Measurements from ENCODE around the gene RAB3C. TPM values are rescaled to one million over a fixed set of nuclear protein-coding genes. Genes with fewer than 3 reads are reported as not detected.

Gene RAB3C
- total RNA-seq, 3 donors from 2014 or later: 2.9 to 4.8 (median 3.1) TPM

- H3K9me3 ChIP-seq: no peaks in the 10 kb centered on the region
- H3K4me1 ChIP-seq (ENCODE audit: low read depth): no peaks in the 10 kb centered on the region
- no peak for DNase-seq
- no peaks in the 10 kb centered on the region for H3K36me3 ChIP-seq (ENCODE audit: low read depth)
- no peak overlapping the region for H3K4me3 ChIP-seq
- intact Hi-C loops (cut with DNase I, micrococcal nuclease): no loop called here
- ATAC-seq: no peak
- no peak for TF ChIP-seq CTCF (IDR thresholded peaks at IDR 0.05)
Observed at GRCh38 chr5:58763390-58763789, 180.5 kb downstream of the RAB3C start.

GRCh38 chr5:58764199-58764598, 181.3 kb downstream of the RAB3C start:
- no peaks in the 10 kb centered on the region for H3K36me3 ChIP-seq (ENCODE audit: low read depth)
- H3K4me3 ChIP-seq: no peak overlapping the region
- intact Hi-C loops (cut with DNase I, micrococcal nuclease): no loop called here
- no peak for TF ChIP-seq CTCF (IDR thresholded peaks at IDR 0.05)
- DNase-seq (no peak), ATAC-seq (no peak)
- H3K4me1 ChIP-seq (ENCODE audit: low read depth): no peaks in the 10 kb centered on the region
- no peaks in the 10 kb centered on the region for H3K9me3 ChIP-seq

DNA sequence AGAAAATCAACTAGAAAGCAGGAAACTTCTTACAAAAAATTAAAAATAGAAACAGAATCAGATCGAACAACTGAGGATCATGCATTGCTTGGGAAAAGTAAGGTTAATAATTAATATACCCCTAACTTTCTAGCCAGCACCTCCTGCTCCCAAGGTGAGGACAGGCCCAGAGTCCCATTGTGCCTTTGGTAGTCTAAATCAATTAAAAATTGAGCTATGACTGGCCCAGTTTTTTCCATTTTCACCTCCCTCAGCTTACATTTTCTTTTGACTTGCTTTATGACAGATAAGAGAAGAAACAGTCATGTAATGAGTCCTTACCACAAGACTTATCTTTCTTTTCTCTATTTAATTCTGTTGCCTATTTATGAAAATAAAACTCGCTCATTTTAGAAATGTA, 182.2 kb downstream of the RAB3C start:
- no peak for DNase-seq
- H3K9me3 ChIP-seq: no peaks in the 10 kb centered on the region
- H3K4me3 ChIP-seq: no peak overlapping the region
- H3K36me3 ChIP-seq (ENCODE audit: low read depth): no peaks in the 10 kb centered on the region
- H3K4me1 ChIP-seq (ENCODE audit: low read depth): no peaks in the 10 kb centered on the region
- no peak for ATAC-seq
- intact Hi-C loops (cut with DNase I, micrococcal nuclease): no loop called here
- TF ChIP-seq CTCF (IDR thresholded peaks at IDR 0.05): no peak

- no peak for TF ChIP-seq CTCF (IDR thresholded peaks at IDR 0.05)
- intact Hi-C loops (cut with DNase I, micrococcal nuclease): no loop called here
- DNase-seq: no peak
- ATAC-seq: no peak
- Histone ChIP-seq H3K36me3 (ENCODE audit: low read depth) (no peaks in the 10 kb centered on the region), H3K9me3 (no peaks in the 10 kb centered on the region), H3K4me1 (ENCODE audit: low read depth) (no peaks in the 10 kb centered on the region), H3K4me3 (no peak overlapping the region)
Observed at GRCh38 chr5:58767104-58767503, 184.2 kb downstream of the RAB3C start.

GRCh38 chr5:58770136-58770535, 187.3 kb downstream of the RAB3C start:
- H3K36me3 ChIP-seq (ENCODE audit: low read depth): no peaks in the 10 kb centered on the region
- no peaks in the 10 kb centered on the region for H3K4me1 ChIP-seq (ENCODE audit: low read depth)
- intact Hi-C loops (cut with DNase I, micrococcal nuclease): no loop called here
- no peak overlapping the region for H3K4me3 ChIP-seq
- DNase-seq (no peak), ATAC-seq (no peak)
- no peaks in the 10 kb centered on the region for H3K9me3 ChIP-seq
- TF ChIP-seq CTCF (IDR thresholded peaks at IDR 0.05): no peak

DNA sequence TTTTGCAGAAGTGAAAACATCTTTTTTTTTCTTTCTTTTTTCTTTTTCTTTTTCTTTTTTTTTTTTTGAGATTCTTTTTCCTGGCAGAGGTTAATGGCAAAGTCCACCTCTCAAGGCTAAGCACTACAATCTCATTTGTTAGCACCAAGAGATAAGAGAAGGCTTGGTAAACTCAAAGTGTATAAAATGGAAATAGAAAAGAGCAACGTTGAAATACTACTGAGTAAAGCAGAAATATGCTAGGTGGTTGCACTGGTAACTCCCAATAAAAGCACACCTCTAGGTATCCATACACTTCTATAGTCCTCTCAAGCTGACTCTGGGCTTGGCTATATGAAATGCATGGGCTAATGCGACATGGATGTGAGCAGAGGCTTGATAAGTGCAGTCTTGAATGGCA, 188.9 kb downstream of the RAB3C start:
- H3K36me3 ChIP-seq (ENCODE audit: low read depth): no peaks in the 10 kb centered on the region
- no peaks in the 10 kb centered on the region for H3K9me3 ChIP-seq
- no peaks in the 10 kb centered on the region for H3K4me1 ChIP-seq (ENCODE audit: low read depth)
- H3K4me3 ChIP-seq: no peak overlapping the region
- TF ChIP-seq CTCF (IDR thresholded peaks at IDR 0.05): no peak
- ATAC-seq: peak; percentile 43
- intact Hi-C loops (cut with DNase I, micrococcal nuclease): no loop called here
- DNase-seq: no peak

Measured in mucosa of descending colon (tissue), 3 donors.